HAP-1 (cell line): ENCODE measurements around the gene HOXA3.

ENCODE experiments used
- DNase-seq, 2 experiments: peaks; one replicate each; pipeline ENCODE4 v3.0.0-alpha.2; 2016 to 2020; ENCODE audit warnings: low spot score in 2 of 2
- H3K27me3 ChIP-seq: fragments of 250-450 bp; sonication (Bioruptor Pico); 2 replicates; pipeline ENCODE4 v1.5.1; 2020; ENCODE audit warnings: low read depth, mild to moderate bottlenecking, moderate library complexity
- H3K36me3 ChIP-seq: fragments of 250-450 bp; sonication (Bioruptor Pico); replicated peaks from 2 replicates; pipeline ENCODE4 v1.5.1; 2020; ENCODE audit warnings: mild to moderate bottlenecking
- H3K4me1 ChIP-seq: fragments of 250-450 bp; sonication (Bioruptor Pico); 2 replicates; pipeline ENCODE4 v1.5.1; 2020; ENCODE audit warnings: mild to moderate bottlenecking
- H3K4me3 ChIP-seq: fragments of 250-450 bp; sonication (Bioruptor Pico); 2 replicates; pipeline ENCODE4 v1.5.1; 2020; ENCODE audit warnings: mild to moderate bottlenecking, moderate library complexity
- H3K9me3 ChIP-seq: fragments of 250-450 bp; sonication (Bioruptor Pico); 2 replicates; pipeline ENCODE4 v1.5.1; 2020; ENCODE audit warnings: mild to moderate bottlenecking, moderate library complexity
- in situ Hi-C: fragments of 300-500 bp; cut with MboI; formaldehyde crosslinking; loops from 3 replicates; pipeline ENCODE4 v1.14.3; 2020; ENCODE audit warnings: low sequenced_read_pairs, inconsistent platforms, mixed read lengths

The HOXA3 gene

GRCh38 chr7:27193335-27194001 lies 41.1 kb upstream of the HOXA3 start:
- peak overlapping the region; percentile 65 for H3K4me3 ChIP-seq
- peak; percentile 60 to 72 for DNase-seq

GRCh38 chr7:27192546-27193334 lies 40.4 kb upstream of the HOXA3 start:
- no peaks in the 10 kb centered on the region for H3K9me3 ChIP-seq
- in situ Hi-C loops = loop anchor here (5.0 kb wide), 1 partner anchor 585 kb away; no protein-coding TSS in a partner anchor
- peak overlapping the region; percentile 65 for H3K4me3 ChIP-seq
- peak in 1 of 2 experiments; percentile 37 for DNase-seq
- no peaks in the 10 kb centered on the region for H3K27me3 ChIP-seq
- H3K36me3 ChIP-seq = peaks cover 41% of the 10 kb centered on the region
- peaks cover 30% of the 10 kb centered on the region for H3K4me1 ChIP-seq

More at GRCh38 chr7:27193335-27194001, 41.1 kb upstream of the HOXA3 start:
- H3K36me3 ChIP-seq = peaks cover 41% of the 10 kb centered on the region
- no peaks in the 10 kb centered on the region for H3K9me3 ChIP-seq
- H3K4me1 ChIP-seq = peaks cover 25% of the 10 kb centered on the region
- in situ Hi-C loops = loop anchor here (5.0 kb wide), 1 partner anchor 584 kb away; no protein-coding TSS in a partner anchor
- H3K27me3 ChIP-seq = no peaks in the 10 kb centered on the region

GRCh38 chr7:27191833-27192545 lies 39.6 kb upstream of the HOXA3 start:
- H3K4me1 ChIP-seq = peaks cover 34% of the 10 kb centered on the region
- DNase-seq = peak in 1 of 2 experiments; percentile 12
- peaks cover 41% of the 10 kb centered on the region for H3K36me3 ChIP-seq
- no peaks in the 10 kb centered on the region for H3K9me3 ChIP-seq
- no peaks in the 10 kb centered on the region for H3K27me3 ChIP-seq
- in situ Hi-C loops = loop anchor here (5.0 kb wide), 1 partner anchor 585 kb away; no protein-coding TSS in a partner anchor
- H3K4me3 ChIP-seq = no peak overlapping the region

- peaks cover 37% of the 10 kb centered on the region for H3K4me1 ChIP-seq
- H3K4me3 ChIP-seq = no peak overlapping the region
- H3K27me3 ChIP-seq = no peaks in the 10 kb centered on the region
- peak in 1 of 2 experiments; percentile 10 for DNase-seq
- H3K36me3 ChIP-seq = peaks cover 41% of the 10 kb centered on the region
- in situ Hi-C loops = loop anchor here (5.0 kb wide), 1 partner anchor 586 kb away; no protein-coding TSS in a partner anchor
- H3K9me3 ChIP-seq = no peaks in the 10 kb centered on the region
These were observed 38.9 kb upstream of the HOXA3 start for GRCh38 chr7:27191161-27191731.

GRCh38 chr7:27189997-27190748 lies 37.8 kb upstream of the HOXA3 start:
- Histone ChIP-seq H3K36me3 (peaks cover 32% of the 10 kb centered on the region), H3K9me3 (no peaks in the 10 kb centered on the region), H3K4me3 (no peak overlapping the region), H3K27me3 (no peaks in the 10 kb centered on the region), H3K4me1 (peaks cover 32% of the 10 kb centered on the region)
- in situ Hi-C loops = loop anchor here (5.0 kb wide), 1 partner anchor 587 kb away; no protein-coding TSS in a partner anchor
- peak in 1 of 2 experiments; percentile 12 for DNase-seq

- no peaks in the 10 kb centered on the region for H3K9me3 ChIP-seq
- in situ Hi-C loops = no loop called here
- H3K36me3 ChIP-seq = peaks cover 27% of the 10 kb centered on the region
- no peaks in the 10 kb centered on the region for H3K27me3 ChIP-seq
- peak; percentile 71 to 73 for DNase-seq
- peak overlapping the region; percentile 60 for H3K4me3 ChIP-seq
- peaks cover 32% of the 10 kb centered on the region for H3K4me1 ChIP-seq
These were observed 37.1 kb upstream of the HOXA3 start for GRCh38 chr7:27189295-27189996.

GRCh38 chr7:27188386-27189294 lies 36.3 kb upstream of the HOXA3 start:
- H3K9me3 ChIP-seq = no peaks in the 10 kb centered on the region
- H3K4me1 ChIP-seq = peaks cover 29% of the 10 kb centered on the region
- no peaks in the 10 kb centered on the region for H3K27me3 ChIP-seq
- H3K4me3 ChIP-seq = peak overlapping the region; percentile 60
- in situ Hi-C loops = no loop called here
- DNase-seq = peak; percentile 34 to 58
- H3K36me3 ChIP-seq = peaks cover 19% of the 10 kb centered on the region

- peaks cover 32% of the 10 kb centered on the region for H3K4me1 ChIP-seq
- DNase-seq = peak; percentile 94 to 96
- H3K36me3 ChIP-seq = peaks cover 12% of the 10 kb centered on the region
- peak overlapping the region; percentile 60 for H3K4me3 ChIP-seq
- no peaks in the 10 kb centered on the region for H3K9me3 ChIP-seq
- no peaks in the 10 kb centered on the region for H3K27me3 ChIP-seq
- in situ Hi-C loops = no loop called here
These were observed 35.3 kb upstream of the HOXA3 start for GRCh38 chr7:27187475-27188385.

GRCh38 chr7:27186668-27187474 lies 34.5 kb upstream of the HOXA3 start:
- Histone ChIP-seq H3K4me1 (peaks cover 35% of the 10 kb centered on the region), H3K9me3 (no peaks in the 10 kb centered on the region), H3K27me3 (no peaks in the 10 kb centered on the region), H3K36me3 (peaks cover 16% of the 10 kb centered on the region), H3K4me3 (peak overlapping the region; percentile 60)
- in situ Hi-C loops = no loop called here
- peak; percentile 29 to 40 for DNase-seq
